ENCODE measurements around the gene COG2.

DNA sequence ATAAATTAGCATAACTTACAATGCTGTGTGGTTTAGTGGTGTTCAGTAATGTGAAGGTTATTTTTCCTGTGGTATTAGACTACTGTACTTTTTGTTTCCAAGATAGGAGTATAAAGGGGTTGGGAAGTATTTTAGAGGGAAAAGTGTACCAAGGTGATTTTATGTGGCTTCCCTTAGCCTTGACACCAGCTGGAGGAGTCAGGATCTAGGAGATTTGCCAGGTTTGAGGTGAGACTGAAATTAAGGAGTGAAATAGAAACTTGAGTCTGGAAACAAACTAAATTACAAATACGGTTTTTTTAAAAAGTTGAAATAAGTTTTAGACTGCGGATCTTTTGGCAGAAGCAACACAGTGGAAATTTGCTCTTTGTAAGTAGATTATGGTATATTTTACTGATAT, 32.3 kb downstream of the COG2 start:
- TF ChIP-seq, protein P1, sequence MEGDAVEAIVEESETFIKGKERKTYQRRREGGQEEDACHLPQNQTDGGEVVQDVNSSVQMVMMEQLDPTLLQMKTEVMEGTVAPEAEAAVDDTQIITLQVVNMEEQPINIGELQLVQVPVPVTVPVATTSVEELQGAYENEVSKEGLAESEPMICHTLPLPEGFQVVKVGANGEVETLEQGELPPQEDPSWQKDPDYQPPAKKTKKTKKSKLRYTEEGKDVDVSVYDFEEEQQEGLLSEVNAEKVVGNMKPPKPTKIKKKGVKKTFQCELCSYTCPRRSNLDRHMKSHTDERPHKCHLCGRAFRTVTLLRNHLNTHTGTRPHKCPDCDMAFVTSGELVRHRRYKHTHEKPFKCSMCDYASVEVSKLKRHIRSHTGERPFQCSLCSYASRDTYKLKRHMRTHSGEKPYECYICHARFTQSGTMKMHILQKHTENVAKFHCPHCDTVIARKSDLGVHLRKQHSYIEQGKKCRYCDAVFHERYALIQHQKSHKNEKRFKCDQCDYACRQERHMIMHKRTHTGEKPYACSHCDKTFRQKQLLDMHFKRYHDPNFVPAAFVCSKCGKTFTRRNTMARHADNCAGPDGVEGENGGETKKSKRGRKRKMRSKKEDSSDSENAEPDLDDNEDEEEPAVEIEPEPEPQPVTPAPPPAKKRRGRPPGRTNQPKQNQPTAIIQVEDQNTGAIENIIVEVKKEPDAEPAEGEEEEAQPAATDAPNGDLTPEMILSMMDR (IDR thresholded peaks at IDR 0.05): no peak
- no peak for TF ChIP-seq POLR2A (IDR thresholded peaks at IDR 0.05)
